Measurements from ENCODE around the gene ACBD6. TPM values are rescaled to one million over a fixed set of nuclear protein-coding genes. Genes with fewer than 3 reads are reported as not detected.

ACBD6 gene
- total and polyA plus RNA-seq, 2 experiments from 2014 or later = 75.7 to 88.8 TPM

DNA sequence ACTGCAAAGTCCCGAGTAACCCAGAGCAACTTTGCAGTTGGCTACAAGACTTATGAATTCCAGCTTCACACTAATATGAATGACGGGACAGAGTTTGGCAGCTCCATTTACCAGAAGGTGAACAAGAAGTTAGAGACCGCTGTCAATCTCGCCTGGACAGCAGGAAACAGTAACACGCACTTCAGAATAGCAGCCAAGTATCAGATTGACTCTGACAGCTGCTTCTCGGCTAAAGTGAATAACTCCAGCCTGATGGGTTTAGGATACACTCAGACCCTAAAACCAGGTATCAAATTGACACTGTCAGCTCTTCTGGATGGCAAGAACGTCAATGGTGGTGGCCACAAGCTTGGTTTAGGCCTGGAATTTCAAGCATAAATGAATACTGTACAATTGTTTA is 66.8 kb downstream of the ACBD6 start:
- Histone ChIP-seq H3K27me3 (ENCODE audit: insufficient read depth) (no peaks in the 10 kb centered on the region), H4K20me1 (replicated peaks; ENCODE audit: insufficient read depth) (no peaks in the 10 kb centered on the region; the same call in 1 of the 2 replicates), H3K9me2 (ENCODE audit: insufficient read depth) (no peaks in the 10 kb centered on the region; the same call in 1 of the 2 replicates), H3K4me2 (no peak overlapping the region), H3K4me1 (ENCODE audit: insufficient read depth) (peaks cover 20% of the 10 kb centered on the region), H3K4me3 (no peak overlapping the region), H2AFZ (no peak overlapping the region), H3K36me3 (ENCODE audit: insufficient read depth) (no peaks in the 10 kb centered on the region), H3F3A (replicated peaks; ENCODE audit: low read depth) (no peaks in the 10 kb centered on the region), H3K79me2 (replicated peaks; ENCODE audit: insufficient read depth) (peaks cover 34% of the 10 kb centered on the region), H3K27ac (ENCODE audit: low read depth) (no peak overlapping the region)
- Mint-ChIP-seq H3K27me3 (ENCODE audit: insufficient read depth, low read depth, poor library complexity) (no peaks in the 10 kb centered on the region), H3K4me3 (no peak overlapping the region), H3K4me1 (peaks cover 37% of the 10 kb centered on the region), H3K9me3 (peaks cover 18% of the 10 kb centered on the region), H3K36me3 (ENCODE audit: low read depth) (peaks cover 48% of the 10 kb centered on the region), H3K27ac (no peak overlapping the region)
- no peak for ATAC-seq
- TF ChIP-seq CREB1 (CRISPR knock-in tag; IDR thresholded peaks at IDR 0.05; ENCODE audit: low read depth) (no peak), NANOG (IDR thresholded peaks at IDR 0.05; ENCODE audit: borderline replicate concordance) (no peak), STAT1 (IDR thresholded peaks at IDR 0.05; ENCODE audit: unreplicated experiment) (no peak), EZH2 (IDR thresholded peaks at IDR 0.05; ENCODE audit: low read depth, unreplicated experiment) (no peak), ZNF331 (CRISPR knock-in tag; IDR thresholded peaks at IDR 0.05; ENCODE audit: low read depth) (no peak), ZNF114 (CRISPR knock-in tag; IDR thresholded peaks at IDR 0.05) (no peak), EZH2phosphoT487 (IDR thresholded peaks at IDR 0.05; ENCODE audit: unreplicated experiment) (no peak), JUNB (IDR thresholded peaks at IDR 0.05; ENCODE audit: unreplicated experiment) (no peak), POLR2AphosphoS5 (IDR thresholded peaks at IDR 0.05; ENCODE audit: low read depth) (no peak)
- TF ChIP-seq, protein P1, sequence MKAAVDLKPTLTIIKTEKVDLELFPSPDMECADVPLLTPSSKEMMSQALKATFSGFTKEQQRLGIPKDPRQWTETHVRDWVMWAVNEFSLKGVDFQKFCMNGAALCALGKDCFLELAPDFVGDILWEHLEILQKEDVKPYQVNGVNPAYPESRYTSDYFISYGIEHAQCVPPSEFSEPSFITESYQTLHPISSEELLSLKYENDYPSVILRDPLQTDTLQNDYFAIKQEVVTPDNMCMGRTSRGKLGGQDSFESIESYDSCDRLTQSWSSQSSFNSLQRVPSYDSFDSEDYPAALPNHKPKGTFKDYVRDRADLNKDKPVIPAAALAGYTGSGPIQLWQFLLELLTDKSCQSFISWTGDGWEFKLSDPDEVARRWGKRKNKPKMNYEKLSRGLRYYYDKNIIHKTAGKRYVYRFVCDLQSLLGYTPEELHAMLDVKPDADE (IDR thresholded peaks at IDR 0.05) = no peak
- TF ChIP-seq, protein P2, sequence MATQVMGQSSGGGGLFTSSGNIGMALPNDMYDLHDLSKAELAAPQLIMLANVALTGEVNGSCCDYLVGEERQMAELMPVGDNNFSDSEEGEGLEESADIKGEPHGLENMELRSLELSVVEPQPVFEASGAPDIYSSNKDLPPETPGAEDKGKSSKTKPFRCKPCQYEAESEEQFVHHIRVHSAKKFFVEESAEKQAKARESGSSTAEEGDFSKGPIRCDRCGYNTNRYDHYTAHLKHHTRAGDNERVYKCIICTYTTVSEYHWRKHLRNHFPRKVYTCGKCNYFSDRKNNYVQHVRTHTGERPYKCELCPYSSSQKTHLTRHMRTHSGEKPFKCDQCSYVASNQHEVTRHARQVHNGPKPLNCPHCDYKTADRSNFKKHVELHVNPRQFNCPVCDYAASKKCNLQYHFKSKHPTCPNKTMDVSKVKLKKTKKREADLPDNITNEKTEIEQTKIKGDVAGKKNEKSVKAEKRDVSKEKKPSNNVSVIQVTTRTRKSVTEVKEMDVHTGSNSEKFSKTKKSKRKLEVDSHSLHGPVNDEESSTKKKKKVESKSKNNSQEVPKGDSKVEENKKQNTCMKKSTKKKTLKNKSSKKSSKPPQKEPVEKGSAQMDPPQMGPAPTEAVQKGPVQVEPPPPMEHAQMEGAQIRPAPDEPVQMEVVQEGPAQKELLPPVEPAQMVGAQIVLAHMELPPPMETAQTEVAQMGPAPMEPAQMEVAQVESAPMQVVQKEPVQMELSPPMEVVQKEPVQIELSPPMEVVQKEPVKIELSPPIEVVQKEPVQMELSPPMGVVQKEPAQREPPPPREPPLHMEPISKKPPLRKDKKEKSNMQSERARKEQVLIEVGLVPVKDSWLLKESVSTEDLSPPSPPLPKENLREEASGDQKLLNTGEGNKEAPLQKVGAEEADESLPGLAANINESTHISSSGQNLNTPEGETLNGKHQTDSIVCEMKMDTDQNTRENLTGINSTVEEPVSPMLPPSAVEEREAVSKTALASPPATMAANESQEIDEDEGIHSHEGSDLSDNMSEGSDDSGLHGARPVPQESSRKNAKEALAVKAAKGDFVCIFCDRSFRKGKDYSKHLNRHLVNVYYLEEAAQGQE (IDR thresholded peaks at IDR 0.05; ENCODE audit: unreplicated experiment) = no peak
- TF ChIP-seq, protein P3, sequence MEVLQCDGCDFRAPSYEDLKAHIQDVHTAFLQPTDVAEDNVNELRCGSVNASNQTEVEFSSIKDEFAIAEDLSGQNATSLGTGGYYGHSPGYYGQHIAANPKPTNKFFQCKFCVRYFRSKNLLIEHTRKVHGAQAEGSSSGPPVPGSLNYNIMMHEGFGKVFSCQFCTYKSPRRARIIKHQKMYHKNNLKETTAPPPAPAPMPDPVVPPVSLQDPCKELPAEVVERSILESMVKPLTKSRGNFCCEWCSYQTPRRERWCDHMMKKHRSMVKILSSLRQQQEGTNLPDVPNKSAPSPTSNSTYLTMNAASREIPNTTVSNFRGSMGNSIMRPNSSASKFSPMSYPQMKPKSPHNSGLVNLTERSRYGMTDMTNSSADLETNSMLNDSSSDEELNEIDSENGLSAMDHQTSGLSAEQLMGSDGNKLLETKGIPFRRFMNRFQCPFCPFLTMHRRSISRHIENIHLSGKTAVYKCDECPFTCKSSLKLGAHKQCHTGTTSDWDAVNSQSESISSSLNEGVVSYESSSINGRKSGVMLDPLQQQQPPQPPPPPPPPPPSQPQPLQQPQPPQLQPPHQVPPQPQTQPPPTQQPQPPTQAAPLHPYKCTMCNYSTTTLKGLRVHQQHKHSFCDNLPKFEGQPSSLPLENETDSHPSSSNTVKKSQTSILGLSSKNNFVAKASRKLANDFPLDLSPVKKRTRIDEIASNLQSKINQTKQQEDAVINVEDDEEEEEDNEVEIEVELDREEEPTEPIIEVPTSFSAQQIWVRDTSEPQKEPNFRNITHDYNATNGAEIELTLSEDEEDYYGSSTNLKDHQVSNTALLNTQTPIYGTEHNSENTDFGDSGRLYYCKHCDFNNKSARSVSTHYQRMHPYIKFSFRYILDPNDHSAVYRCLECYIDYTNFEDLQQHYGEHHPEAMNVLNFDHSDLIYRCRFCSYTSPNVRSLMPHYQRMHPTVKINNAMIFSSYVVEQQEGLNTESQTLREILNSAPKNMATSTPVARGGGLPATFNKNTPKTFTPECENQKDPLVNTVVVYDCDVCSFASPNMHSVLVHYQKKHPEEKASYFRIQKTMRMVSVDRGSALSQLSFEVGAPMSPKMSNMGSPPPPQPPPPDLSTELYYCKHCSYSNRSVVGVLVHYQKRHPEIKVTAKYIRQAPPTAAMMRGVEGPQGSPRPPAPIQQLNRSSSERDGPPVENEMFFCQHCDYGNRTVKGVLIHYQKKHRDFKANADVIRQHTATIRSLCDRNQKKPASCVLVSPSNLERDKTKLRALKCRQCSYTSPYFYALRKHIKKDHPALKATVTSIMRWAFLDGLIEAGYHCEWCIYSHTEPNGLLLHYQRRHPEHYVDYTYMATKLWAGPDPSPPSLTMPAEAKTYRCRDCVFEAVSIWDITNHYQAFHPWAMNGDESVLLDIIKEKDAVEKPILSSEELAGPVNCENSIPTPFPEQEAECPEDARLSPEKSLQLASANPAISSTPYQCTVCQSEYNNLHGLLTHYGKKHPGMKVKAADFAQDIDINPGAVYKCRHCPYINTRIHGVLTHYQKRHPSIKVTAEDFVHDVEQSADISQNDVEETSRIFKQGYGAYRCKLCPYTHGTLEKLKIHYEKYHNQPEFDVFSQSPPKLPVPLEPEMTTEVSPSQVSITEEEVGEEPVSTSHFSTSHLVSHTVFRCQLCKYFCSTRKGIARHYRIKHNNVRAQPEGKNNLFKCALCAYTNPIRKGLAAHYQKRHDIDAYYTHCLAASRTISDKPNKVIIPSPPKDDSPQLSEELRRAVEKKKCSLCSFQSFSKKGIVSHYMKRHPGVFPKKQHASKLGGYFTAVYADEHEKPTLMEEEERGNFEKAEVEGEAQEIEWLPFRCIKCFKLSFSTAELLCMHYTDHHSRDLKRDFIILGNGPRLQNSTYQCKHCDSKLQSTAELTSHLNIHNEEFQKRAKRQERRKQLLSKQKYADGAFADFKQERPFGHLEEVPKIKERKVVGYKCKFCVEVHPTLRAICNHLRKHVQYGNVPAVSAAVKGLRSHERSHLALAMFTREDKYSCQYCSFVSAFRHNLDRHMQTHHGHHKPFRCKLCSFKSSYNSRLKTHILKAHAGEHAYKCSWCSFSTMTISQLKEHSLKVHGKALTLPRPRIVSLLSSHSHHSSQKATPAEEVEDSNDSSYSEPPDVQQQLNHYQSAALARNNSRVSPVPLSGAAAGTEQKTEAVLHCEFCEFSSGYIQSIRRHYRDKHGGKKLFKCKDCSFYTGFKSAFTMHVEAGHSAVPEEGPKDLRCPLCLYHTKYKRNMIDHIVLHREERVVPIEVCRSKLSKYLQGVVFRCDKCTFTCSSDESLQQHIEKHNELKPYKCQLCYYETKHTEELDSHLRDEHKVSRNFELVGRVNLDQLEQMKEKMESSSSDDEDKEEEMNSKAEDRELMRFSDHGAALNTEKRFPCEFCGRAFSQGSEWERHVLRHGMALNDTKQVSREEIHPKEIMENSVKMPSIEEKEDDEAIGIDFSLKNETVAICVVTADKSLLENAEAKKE (CRISPR knock-in tag; IDR thresholded peaks at IDR 0.05) = no peak
- TF ChIP-seq, protein P4, sequence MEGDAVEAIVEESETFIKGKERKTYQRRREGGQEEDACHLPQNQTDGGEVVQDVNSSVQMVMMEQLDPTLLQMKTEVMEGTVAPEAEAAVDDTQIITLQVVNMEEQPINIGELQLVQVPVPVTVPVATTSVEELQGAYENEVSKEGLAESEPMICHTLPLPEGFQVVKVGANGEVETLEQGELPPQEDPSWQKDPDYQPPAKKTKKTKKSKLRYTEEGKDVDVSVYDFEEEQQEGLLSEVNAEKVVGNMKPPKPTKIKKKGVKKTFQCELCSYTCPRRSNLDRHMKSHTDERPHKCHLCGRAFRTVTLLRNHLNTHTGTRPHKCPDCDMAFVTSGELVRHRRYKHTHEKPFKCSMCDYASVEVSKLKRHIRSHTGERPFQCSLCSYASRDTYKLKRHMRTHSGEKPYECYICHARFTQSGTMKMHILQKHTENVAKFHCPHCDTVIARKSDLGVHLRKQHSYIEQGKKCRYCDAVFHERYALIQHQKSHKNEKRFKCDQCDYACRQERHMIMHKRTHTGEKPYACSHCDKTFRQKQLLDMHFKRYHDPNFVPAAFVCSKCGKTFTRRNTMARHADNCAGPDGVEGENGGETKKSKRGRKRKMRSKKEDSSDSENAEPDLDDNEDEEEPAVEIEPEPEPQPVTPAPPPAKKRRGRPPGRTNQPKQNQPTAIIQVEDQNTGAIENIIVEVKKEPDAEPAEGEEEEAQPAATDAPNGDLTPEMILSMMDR (conservative IDR thresholded peaks at IDR 0.05; ENCODE audit: low read depth in 2 of 2) = no peak
- no peak for DNase-seq (ENCODE audit: low spot score)
